ENCODE results near the gene CORO1C.

DNA sequence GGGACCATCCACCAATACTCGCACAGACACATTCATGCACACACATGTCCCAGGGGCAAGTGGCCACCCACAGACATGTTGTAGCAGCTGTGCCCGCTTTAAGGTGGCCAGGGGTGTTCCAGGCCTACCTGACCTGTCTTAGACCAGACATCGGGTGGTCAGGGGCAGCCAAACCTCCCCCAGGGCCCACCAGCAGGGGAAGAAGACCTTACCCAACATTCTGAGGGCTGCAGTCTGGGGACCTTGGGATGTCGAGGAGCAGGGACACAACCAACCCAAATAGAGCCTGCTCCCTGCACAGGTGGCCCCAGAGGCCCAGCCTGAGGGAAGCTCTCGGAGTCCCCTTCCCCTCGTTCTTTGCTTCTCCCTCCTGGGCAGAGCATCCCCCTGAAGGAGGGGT lies 131.8 kb downstream of the CORO1C start:
- TF ChIP-seq CTCF (IDR thresholded peaks at IDR 0.05; ENCODE audit: extremely low read depth in 1 of 2, insufficient read depth in 1 of 2, low read depth in 1 of 2, low read length in 2 of 2) (no peak), EZH2 (IDR thresholded peaks at IDR 0.05; ENCODE audit: borderline replicate concordance, low read depth, low read length, severe bottlenecking) (no peak)

Measured in endothelial cell of umbilical vein (primary cell).